Measurements from ENCODE around the gene KRTAP12-1.

DNA sequence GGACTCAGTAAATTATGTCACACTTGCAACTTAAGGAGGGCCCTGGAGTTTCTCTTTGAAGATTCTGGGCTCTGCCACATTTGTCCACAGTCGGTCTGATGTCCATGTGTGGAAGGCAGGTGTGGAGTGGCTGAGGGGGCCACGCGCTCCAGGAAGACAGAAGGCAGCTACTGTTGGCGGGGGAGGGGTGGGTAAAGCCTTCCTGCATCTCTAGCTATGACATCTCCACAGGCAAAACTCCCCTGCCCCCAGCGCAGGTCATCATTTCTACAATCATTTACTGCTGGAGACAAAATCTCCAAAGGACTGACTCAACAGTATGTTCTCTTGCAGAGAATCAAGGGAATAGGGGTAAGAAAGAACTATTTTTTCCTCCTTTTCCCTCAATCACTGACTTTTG is 40.8 kb upstream of the KRTAP12-1 start:
- TF ChIP-seq, protein P1, sequence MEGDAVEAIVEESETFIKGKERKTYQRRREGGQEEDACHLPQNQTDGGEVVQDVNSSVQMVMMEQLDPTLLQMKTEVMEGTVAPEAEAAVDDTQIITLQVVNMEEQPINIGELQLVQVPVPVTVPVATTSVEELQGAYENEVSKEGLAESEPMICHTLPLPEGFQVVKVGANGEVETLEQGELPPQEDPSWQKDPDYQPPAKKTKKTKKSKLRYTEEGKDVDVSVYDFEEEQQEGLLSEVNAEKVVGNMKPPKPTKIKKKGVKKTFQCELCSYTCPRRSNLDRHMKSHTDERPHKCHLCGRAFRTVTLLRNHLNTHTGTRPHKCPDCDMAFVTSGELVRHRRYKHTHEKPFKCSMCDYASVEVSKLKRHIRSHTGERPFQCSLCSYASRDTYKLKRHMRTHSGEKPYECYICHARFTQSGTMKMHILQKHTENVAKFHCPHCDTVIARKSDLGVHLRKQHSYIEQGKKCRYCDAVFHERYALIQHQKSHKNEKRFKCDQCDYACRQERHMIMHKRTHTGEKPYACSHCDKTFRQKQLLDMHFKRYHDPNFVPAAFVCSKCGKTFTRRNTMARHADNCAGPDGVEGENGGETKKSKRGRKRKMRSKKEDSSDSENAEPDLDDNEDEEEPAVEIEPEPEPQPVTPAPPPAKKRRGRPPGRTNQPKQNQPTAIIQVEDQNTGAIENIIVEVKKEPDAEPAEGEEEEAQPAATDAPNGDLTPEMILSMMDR (IDR thresholded peaks at IDR 0.05) = no peak
- no peak for TF ChIP-seq EZH2 (IDR thresholded peaks at IDR 0.05; ENCODE audit: borderline replicate concordance, insufficient read depth, low read depth, low read length, poor library complexity, severe bottlenecking)
